OCI-LY1 (cell line): ENCODE data around the gene PRR11.

Experiments used
- H2AFZ ChIP-seq: fragments of 200-600 bp; sonication (generic), shearing (Covaris generic); 2 replicates; pipeline ENCODE4 v1.6.0; 2014; ENCODE audit warnings: antibody characterized with exemption, mild to moderate bottlenecking, low read length
- H3F3A ChIP-seq: fragments of 200-600 bp; sonication (generic), shearing (Covaris generic); 2 replicates; pipeline ENCODE4 v1.6.0; 2014; ENCODE audit warnings: mild to moderate bottlenecking, antibody characterized with exemption, low read length, moderate library complexity; ENCODE audit not compliant: insufficient read depth
- H3K27ac ChIP-seq: fragments of 200-600 bp; sonication (generic); 2 replicates; pipeline ENCODE4 v1.5.1; 2014; ENCODE audit warnings: low read length, mixed run types, mild to moderate bottlenecking, low read depth; ENCODE audit not compliant: poor library complexity, severe bottlenecking
- H3K27me3 ChIP-seq: fragments of 200-600 bp; sonication (generic); 2 replicates; pipeline ENCODE4 v1.6.0; 2014; ENCODE audit warnings: antibody characterized with exemption, mild to moderate bottlenecking, low read length, moderate library complexity; ENCODE audit not compliant: insufficient read depth
- H3K36me3 ChIP-seq: fragments of 200-600 bp; sonication (generic); 2 replicates; pipeline ENCODE4 v1.6.1; 2014; ENCODE audit warnings: mild to moderate bottlenecking, antibody characterized with exemption, low read length, moderate library complexity, mixed read lengths; ENCODE audit not compliant: insufficient read depth
- H3K4me1 ChIP-seq: fragments of 200-600 bp; sonication (generic); 2 replicates; pipeline ENCODE4 v1.5.1; 2014; ENCODE audit warnings: mild to moderate bottlenecking, low read length, moderate library complexity; ENCODE audit not compliant: insufficient read depth, severe bottlenecking
- H3K4me2 ChIP-seq: fragments of 200-600 bp; sonication (generic), shearing (Covaris generic); 2 replicates; pipeline ENCODE4 v1.6.1; 2014; ENCODE audit warnings: low read length
- H3K4me3 ChIP-seq: fragments of 200-600 bp; sonication (generic); 2 replicates; pipeline ENCODE4 v1.5.1; 2014; ENCODE audit warnings: low read length, low read depth, mild to moderate bottlenecking, mixed read lengths; ENCODE audit not compliant: poor library complexity, severe bottlenecking
- H3K79me2 ChIP-seq: fragments of 200-600 bp; shearing (Covaris generic); 2 replicates; pipeline ENCODE4 v1.6.1; 2016; ENCODE audit warnings: mixed run types, low read length, mixed read lengths; ENCODE audit not compliant: insufficient read depth
- H3K9ac ChIP-seq: fragments of 200-600 bp; sonication (generic), shearing (Covaris generic); 2 replicates; pipeline ENCODE4 v1.6.1; 2014; ENCODE audit warnings: mild to moderate bottlenecking, low read length, mixed read lengths
- H3K9me2 ChIP-seq: fragments of 200-600 bp; sonication (generic), shearing (Covaris generic); 2 replicates; pipeline ENCODE4 v1.6.1; 2014; ENCODE audit warnings: low read depth, mild to moderate bottlenecking, low read length, mixed read lengths
- H3K9me3 ChIP-seq: fragments of 200-600 bp; shearing (Covaris generic); 2 replicates; pipeline ENCODE4 v1.6.1; 2014; ENCODE audit warnings: low read length, mixed read lengths
- H4K20me1 ChIP-seq: fragments of 200-600 bp; sonication (generic), shearing (Covaris generic); 2 replicates; pipeline ENCODE4 v1.6.0; 2016; ENCODE audit warnings: mild to moderate bottlenecking, low read length; ENCODE audit not compliant: insufficient read depth
- EZH2 ChIP-seq: fragments of 200-600 bp; sonication (generic), shearing (Covaris generic); IDR thresholded peaks from 2 replicates; pipeline ENCODE4 v1.8.0; 2017; ENCODE audit warnings: borderline replicate concordance, mixed run types, mild to moderate bottlenecking, antibody characterized with exemption, low read length, moderate library complexity, mixed read lengths
- TF ChIP-seq, protein P1 (sequence below): fragments of 200-600 bp; sonication (generic), shearing (Covaris generic); IDR thresholded peaks from 2 replicates; pipeline ENCODE4 v1.5.1; 2017; ENCODE audit warnings: mild to moderate bottlenecking, antibody characterized with exemption, low read length, moderate library complexity, mixed read lengths

The PRR11 gene

GRCh38 chr17:59161477-59161876 lies 5.9 kb downstream of the PRR11 start:
- no peak overlapping the region for H3K4me2 ChIP-seq
- TF ChIP-seq, protein P1, sequence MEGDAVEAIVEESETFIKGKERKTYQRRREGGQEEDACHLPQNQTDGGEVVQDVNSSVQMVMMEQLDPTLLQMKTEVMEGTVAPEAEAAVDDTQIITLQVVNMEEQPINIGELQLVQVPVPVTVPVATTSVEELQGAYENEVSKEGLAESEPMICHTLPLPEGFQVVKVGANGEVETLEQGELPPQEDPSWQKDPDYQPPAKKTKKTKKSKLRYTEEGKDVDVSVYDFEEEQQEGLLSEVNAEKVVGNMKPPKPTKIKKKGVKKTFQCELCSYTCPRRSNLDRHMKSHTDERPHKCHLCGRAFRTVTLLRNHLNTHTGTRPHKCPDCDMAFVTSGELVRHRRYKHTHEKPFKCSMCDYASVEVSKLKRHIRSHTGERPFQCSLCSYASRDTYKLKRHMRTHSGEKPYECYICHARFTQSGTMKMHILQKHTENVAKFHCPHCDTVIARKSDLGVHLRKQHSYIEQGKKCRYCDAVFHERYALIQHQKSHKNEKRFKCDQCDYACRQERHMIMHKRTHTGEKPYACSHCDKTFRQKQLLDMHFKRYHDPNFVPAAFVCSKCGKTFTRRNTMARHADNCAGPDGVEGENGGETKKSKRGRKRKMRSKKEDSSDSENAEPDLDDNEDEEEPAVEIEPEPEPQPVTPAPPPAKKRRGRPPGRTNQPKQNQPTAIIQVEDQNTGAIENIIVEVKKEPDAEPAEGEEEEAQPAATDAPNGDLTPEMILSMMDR, result no peak
- TF ChIP-seq EZH2, result no peak
- no peak overlapping the region for H3K9ac ChIP-seq
- no peaks in the 10 kb centered on the region for H3K9me2 ChIP-seq
- H4K20me1 ChIP-seq, result no peaks in the 10 kb centered on the region
- no peak overlapping the region for H2AFZ ChIP-seq
- no peak overlapping the region for H3K27ac ChIP-seq
- H3K27me3 ChIP-seq, result no peaks in the 10 kb centered on the region
- H3K4me1 ChIP-seq, result peaks cover 60% of the 10 kb centered on the region
- no peaks in the 10 kb centered on the region for H3K9me3 ChIP-seq
- H3K79me2 ChIP-seq, result peaks cover 93% of the 10 kb centered on the region
- peaks cover 31% of the 10 kb centered on the region; the same call in 1 of the 2 replicates for H3K36me3 ChIP-seq
- no peaks in the 10 kb centered on the region for H3F3A ChIP-seq
- no peak overlapping the region for H3K4me3 ChIP-seq

- no peaks in the 10 kb centered on the region for H3K27me3 ChIP-seq
- peaks cover 70% of the 10 kb centered on the region for H3K79me2 ChIP-seq
- no peak overlapping the region for H2AFZ ChIP-seq
- H3F3A ChIP-seq, result no peaks in the 10 kb centered on the region
- H3K9ac ChIP-seq, result no peak overlapping the region
- no peak overlapping the region for H3K4me2 ChIP-seq
- no peak overlapping the region for H3K4me3 ChIP-seq
- H3K9me3 ChIP-seq, result no peaks in the 10 kb centered on the region
- H4K20me1 ChIP-seq, result no peaks in the 10 kb centered on the region
- TF ChIP-seq, protein P1, result peak; percentile 68
- no peak for TF ChIP-seq EZH2
- peaks cover 18% of the 10 kb centered on the region for H3K4me1 ChIP-seq
- no peaks in the 10 kb centered on the region for H3K9me2 ChIP-seq
- peak overlapping the region; percentile 18 for H3K27ac ChIP-seq
- H3K36me3 ChIP-seq, result peaks cover 41% of the 10 kb centered on the region
Measured at GRCh38 chr17:59165933-59166342, 10.4 kb downstream of the PRR11 start.

- H3K9me3 ChIP-seq, result no peaks in the 10 kb centered on the region
- TF ChIP-seq EZH2, result no peak
- TF ChIP-seq, protein P1, result no peak
- H3K9me2 ChIP-seq, result no peaks in the 10 kb centered on the region
- peaks cover 18% of the 10 kb centered on the region for H3K4me1 ChIP-seq
- H4K20me1 ChIP-seq, result no peaks in the 10 kb centered on the region
- no peak overlapping the region for H3K4me3 ChIP-seq
- H3K36me3 ChIP-seq, result peaks cover 47% of the 10 kb centered on the region
- no peak overlapping the region for H2AFZ ChIP-seq
- no peaks in the 10 kb centered on the region for H3K27me3 ChIP-seq
- no peak overlapping the region for H3K27ac ChIP-seq
- no peak overlapping the region for H3K4me2 ChIP-seq
- H3F3A ChIP-seq, result no peaks in the 10 kb centered on the region
- no peak overlapping the region for H3K9ac ChIP-seq
- H3K79me2 ChIP-seq, result peaks cover 55% of the 10 kb centered on the region
Measured at GRCh38 chr17:59167571-59168001, 12.0 kb downstream of the PRR11 start.
